GM12878 (cell line): ENCODE data around the gene DNAH5.

Source experiments
- CREM ChIP-seq: IDR thresholded peaks from 2 replicates; pipeline ENCODE4 v1.6.1; 2014; ENCODE audit warnings: antibody characterized with exemption, low read depth
- RFX5 ChIP-seq: IDR thresholded peaks from 2 replicates; pipeline ENCODE4 v1.6.1; 2011; ENCODE audit warnings: low read depth, low read length, improper control_type of control experiment
- TF ChIP-seq, protein P1 (sequence below): fragments of 450-650 bp; formaldehyde crosslinking; IDR thresholded peaks from 2 replicates; pipeline ENCODE4 v1.4.0; 2022; ENCODE audit warnings: mild to moderate bottlenecking, moderate library complexity

DNA sequence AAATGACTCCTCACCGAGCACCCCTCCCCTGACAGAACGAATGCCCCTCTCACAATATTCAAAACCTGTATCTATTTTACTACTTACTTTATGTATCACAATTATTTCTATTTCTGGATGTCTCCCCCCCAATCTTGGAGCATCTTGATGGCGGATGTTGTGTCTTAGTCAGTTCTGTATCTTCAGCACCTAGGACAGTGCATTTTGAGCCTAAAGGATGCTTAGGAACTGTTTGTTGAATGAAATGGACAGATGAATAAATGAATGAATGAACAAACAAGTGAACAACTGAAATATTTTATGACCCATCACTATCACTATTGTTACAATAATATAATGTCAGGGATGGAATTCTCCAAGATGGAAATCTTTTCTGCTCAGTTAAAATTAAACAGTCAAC is 295.7 kb downstream of the DNAH5 start:
- TF ChIP-seq, protein P1, sequence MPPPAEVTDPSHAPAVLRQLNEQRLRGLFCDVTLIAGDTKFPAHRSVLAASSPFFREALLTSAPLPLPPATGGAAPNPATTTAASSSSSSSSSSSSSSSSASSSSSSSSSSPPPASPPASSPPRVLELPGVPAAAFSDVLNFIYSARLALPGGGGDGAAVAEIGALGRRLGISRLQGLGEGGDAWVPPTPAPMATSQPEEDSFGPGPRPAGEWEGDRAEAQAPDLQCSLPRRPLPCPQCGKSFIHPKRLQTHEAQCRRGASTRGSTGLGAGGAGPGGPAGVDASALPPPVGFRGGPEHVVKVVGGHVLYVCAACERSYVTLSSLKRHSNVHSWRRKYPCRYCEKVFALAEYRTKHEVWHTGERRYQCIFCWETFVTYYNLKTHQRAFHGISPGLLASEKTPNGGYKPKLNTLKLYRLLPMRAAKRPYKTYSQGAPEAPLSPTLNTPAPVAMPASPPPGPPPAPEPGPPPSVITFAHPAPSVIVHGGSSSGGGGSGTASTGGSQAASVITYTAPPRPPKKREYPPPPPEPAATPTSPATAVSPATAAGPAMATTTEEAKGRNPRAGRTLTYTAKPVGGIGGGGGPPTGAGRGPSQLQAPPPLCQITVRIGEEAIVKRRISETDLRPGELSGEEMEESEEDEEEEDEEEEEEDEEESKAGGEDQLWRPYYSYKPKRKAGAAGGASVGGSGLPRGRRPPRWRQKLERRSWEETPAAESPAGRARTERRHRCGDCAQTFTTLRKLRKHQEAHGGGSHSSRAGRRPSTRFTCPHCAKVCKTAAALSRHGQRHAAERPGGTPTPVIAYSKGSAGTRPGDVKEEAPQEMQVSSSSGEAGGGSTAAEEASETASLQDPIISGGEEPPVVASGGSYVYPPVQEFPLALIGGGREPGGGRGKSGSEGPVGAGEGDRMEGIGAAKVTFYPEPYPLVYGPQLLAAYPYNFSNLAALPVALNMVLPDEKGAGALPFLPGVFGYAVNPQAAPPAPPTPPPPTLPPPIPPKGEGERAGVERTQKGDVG, result no peak
- TF ChIP-seq RFX5, result no peak
- no peak for TF ChIP-seq CREM
